Measurements from ENCODE around the gene RPS6KA5. TPM values are rescaled to one million over a fixed set of nuclear protein-coding genes. Genes with fewer than 3 reads are reported as not detected.
"Not testable (repeated sequence)": the region's sequence is repeated elsewhere in the genome, so short reads cannot be mapped to it uniquely, and the experiment has no call there.

RPS6KA5 gene
- total RNA-seq, 1 experiment from 2014 or later, result 2.9 TPM

DNA sequence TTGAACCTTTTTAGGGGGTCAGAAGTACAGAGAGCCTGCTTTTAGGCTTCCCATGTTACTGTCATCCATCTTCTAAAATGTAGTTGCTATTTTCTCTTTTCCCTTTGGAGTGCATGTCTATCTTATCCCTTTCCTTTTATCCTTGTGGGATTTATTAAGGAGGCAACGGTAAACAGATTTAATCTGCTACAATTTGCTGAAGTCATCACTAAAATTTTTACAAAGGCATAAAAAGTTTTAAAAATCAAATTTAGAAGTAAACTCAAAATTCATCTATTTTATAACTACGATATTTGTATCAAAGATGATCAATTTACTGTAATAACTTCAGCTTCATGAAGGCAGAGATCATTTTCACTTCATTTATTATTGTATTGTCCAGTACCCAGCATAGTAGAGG lies 118.7 kb downstream of the RPS6KA5 start:
- DNase-seq, result no peak
- H3K9me3 ChIP-seq, result no peaks in the 10 kb centered on the region
- no peaks in the 10 kb centered on the region for H3K27me3 ChIP-seq
- no peaks in the 10 kb centered on the region for H3K36me3 ChIP-seq
- H3K4me3 ChIP-seq, result no peak overlapping the region

DNA sequence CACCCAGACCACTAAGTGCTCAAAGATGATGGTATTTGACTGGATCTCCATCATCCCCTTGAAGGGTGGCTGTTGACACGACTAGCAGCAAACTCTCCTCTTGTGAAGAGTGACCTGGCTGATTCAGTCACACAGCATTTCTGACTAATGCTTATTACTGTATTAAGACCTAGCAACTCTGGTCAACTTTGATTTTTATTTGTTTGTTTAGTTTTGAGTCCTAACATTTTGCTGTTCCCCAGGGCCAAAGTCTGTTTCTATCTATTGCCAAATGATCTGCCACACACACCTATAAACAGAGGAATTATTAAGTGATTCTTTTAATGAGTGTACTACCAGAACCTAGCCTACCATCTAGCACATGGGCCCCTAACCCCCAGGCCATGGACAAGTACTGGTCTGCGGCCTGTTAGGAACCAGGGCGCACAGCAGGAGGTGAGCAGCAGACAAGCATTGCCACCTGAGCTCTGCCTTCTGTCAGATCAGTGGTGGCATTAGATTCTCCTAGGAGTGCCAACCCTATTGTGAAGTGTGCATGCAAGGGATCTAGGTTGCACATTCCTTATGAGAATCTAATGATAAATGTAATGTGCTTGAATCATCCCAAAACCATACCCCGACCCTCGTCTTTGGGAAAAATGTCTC lies 120.0 kb downstream of the RPS6KA5 start:
- no peaks in the 10 kb centered on the region for H3K36me3 ChIP-seq
- no peaks in the 10 kb centered on the region for H3K27me3 ChIP-seq
- H3K9me3 ChIP-seq, result no peaks in the 10 kb centered on the region
- DNase-seq, result no peak
- H3K4me3 ChIP-seq, result no peak overlapping the region

DNA sequence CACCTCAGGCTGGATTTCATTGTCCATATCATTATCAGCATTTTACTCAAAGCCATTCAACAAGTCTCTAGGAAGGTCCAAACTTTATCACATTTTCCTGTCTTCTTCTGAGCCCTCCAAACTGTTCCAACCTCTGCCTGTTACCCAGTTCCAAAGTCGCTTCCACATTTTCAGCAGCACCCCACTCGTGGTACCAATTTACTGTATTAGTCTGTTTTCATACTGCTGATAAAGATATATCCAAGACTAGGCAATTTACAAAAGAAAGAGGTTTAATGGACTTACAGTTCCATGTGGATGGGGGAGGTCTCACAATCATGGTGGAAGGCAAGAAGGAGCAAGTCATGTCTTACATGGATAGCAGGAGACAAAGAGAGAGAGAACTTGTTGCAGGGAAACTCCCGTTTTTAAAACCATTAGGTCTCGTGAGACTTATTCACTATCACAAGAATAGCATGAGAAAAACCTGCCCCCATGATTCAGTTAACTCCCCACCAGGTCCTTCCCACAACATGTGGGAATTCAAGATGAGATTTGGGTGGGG lies 121.1 kb downstream of the RPS6KA5 start:
- H3K27me3 ChIP-seq, DNase-seq, H3K9me3 ChIP-seq, H3K36me3 ChIP-seq, H3K4me3 ChIP-seq: not testable (repeated sequence)

DNA sequence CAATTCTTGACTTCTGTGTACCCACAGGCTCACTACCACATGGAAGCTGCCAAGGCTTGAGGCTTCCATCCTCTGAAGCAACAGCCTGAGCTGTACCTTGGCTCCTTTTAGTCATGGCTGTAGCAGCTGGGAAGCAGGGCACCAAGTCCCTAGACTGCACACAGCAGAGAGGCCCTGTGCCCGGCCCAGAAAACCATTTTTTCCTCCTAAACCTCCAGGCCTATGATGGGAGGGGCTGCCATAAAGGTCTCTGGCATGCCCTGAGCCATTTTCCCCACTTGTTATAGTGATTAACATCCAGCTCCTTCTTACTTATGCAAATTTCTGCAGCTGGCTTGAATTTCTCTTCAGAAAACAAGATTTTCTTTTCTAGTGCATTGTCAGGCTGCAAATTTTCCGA lies 121.8 kb downstream of the RPS6KA5 start:
- H3K9me3 ChIP-seq, result no peaks in the 10 kb centered on the region
- no peaks in the 10 kb centered on the region for H3K36me3 ChIP-seq
- H3K4me3 ChIP-seq, result no peak overlapping the region
- H3K27me3 ChIP-seq, result no peaks in the 10 kb centered on the region
- no peak for DNase-seq

DNA sequence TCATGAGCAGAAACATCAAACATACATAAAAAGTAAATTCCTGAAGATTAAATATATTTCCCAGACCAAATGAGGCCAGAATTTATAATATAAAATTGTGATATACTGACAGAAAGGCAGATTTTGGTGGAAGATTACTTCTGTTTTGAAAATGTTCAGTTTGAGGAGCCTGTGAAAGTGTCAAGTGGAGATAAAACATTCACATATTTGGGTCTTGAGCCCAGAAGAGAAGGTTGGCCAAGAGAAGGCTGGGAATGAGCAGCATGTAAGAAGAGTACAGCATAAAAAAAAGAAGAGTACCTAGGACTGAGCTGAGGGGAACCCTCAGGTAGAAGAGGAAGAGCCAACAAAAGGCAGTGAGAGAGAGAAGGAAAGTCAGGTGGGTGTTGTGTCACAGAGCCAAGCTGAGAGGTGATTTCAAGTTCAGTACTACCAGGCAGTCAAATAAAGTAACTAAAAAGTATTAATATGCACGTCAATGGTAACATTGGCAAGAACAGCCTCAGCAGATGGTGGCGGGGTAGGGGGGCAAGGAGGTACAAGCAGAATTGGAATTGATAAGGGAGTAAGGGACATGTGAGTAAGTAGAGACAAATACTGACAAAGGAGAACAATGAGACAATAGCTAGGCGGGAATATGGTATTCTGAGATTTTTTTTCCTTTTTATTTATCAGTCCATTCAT lies 123.5 kb downstream of the RPS6KA5 start:
- H3K27me3 ChIP-seq, result no peaks in the 10 kb centered on the region
- no peaks in the 10 kb centered on the region for H3K36me3 ChIP-seq
- H3K9me3 ChIP-seq, result no peaks in the 10 kb centered on the region
- DNase-seq, result no peak
- H3K4me3 ChIP-seq, result no peak overlapping the region

DNA sequence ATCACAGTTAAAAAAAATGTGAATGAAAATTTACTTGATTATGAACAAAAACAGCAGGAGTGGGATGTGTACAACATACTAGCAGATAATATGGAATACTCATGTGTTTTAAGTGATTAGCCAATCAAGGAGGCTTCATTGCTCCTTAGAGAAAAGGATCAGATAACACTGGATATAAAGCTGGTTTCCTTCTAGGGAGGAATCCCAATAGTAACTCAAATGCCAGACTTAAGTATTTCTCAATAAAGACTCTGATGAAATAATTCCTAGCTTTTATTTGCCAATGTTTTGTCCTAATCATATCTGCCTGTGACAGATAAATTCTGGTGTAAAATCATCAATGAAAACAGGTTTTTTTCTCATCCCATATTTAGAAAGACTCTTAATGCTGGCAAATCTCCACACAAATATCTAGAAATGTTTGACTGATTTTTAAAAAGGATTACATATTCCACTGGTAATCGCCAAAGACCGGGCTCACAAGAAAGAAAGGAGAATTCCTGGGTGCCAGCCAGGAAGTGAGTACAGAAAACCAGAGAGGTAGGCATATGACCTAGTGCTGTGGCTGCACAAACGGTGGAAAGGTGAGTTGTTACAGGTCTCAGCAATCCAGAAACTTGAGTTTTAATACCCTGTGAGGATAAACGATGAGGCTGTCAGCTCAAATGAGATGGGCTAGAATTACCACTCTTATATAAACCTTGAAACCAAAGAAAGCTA lies 135.7 kb downstream of the RPS6KA5 start:
- no peaks in the 10 kb centered on the region for H3K27me3 ChIP-seq
- H3K36me3 ChIP-seq, result no peaks in the 10 kb centered on the region
- no peak for DNase-seq
- no peak overlapping the region for H3K4me3 ChIP-seq
- H3K9me3 ChIP-seq, result no peaks in the 10 kb centered on the region

DNA sequence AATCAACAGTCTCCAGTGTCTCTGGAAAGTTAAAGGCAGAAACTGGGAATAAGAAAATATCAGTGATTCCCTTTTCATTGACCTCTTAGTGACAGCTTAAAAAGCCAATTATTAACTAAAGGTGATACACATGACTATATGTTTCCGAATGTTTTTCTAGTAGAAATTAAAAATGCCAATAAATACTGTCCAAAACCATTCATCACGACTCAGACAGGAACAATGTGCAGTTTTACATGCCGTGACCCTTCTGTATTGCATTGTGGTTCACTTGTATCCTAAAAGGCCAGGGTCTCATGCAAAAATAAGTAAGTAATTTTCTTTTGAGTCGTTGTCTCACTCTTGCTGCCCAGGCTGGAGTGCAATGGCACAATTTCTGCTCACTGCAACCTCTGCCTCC lies 138.3 kb downstream of the RPS6KA5 start:
- no peak for DNase-seq
- no peak overlapping the region for H3K4me3 ChIP-seq
- H3K9me3 ChIP-seq, result no peaks in the 10 kb centered on the region
- H3K27me3 ChIP-seq, result no peaks in the 10 kb centered on the region
- H3K36me3 ChIP-seq, result no peaks in the 10 kb centered on the region

DNA sequence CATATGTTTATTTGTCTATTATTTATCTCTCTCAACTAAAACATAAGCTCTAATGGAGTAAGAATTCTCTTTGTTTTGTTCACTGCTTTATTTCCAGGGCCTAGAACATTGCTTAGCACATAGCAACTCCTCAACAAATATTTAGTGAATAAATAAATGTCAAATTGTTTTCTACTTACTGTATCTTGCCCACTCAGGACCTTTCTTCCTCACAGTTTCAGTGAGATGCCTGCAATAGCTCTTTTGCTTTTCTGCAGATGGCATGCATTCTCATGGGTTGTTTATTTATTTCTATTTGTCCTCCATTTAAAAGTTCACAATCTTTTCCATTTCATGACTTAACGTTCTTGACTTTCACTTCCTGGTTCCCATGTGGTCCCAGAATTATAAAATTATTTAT lies 149.3 kb downstream of the RPS6KA5 start:
- Histone ChIP-seq H3K27me3 (no peaks in the 10 kb centered on the region), H3K9me3 (no peaks in the 10 kb centered on the region), H3K4me3 (no peak overlapping the region), H3K36me3 (no peaks in the 10 kb centered on the region)
- DNase-seq, result no peak

DNA sequence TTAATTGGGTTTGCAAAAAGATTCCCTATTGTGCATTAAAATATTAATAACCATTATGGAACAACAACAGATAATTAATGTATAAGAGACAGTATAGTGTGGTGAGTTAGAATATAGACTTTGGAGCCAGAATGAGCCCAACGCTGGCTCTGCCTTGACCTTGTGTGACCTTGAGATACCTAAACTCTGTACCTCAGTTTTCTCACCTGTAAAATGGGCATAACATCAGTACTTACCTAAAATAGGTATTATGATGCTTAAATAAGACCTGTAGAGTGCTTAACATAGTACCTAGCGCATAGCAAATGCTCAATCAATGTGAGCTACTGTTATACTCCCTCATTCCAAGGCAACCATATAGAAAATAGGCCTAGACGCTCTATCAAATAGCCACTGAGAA lies 153.3 kb downstream of the RPS6KA5 start:
- no peaks in the 10 kb centered on the region for H3K9me3 ChIP-seq
- H3K4me3 ChIP-seq, result no peak overlapping the region
- DNase-seq, result no peak
- no peaks in the 10 kb centered on the region for H3K27me3 ChIP-seq
- no peaks in the 10 kb centered on the region for H3K36me3 ChIP-seq

DNA sequence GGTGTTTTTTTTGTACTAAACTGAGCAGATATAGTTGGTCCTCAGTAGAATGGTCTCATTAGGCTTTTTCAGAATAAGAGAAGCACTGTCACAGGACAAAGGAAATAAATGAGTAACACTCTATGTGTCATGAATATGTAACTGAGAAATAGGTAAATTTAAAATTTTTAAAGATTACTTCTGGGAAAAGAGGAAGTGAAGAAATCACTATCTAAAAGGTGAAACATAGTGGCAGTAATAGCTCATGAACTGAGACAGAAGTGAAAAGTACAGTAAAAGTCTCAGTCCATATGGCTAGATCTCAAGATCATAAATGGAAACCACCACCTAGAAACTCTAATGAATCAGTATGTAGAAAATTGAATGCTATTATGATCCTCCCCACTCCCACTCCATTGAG lies 154.9 kb downstream of the RPS6KA5 start:
- H3K27me3 ChIP-seq, result no peaks in the 10 kb centered on the region
- no peak for DNase-seq
- H3K9me3 ChIP-seq, result no peaks in the 10 kb centered on the region
- no peak overlapping the region for H3K4me3 ChIP-seq
- H3K36me3 ChIP-seq, result no peaks in the 10 kb centered on the region

DNA sequence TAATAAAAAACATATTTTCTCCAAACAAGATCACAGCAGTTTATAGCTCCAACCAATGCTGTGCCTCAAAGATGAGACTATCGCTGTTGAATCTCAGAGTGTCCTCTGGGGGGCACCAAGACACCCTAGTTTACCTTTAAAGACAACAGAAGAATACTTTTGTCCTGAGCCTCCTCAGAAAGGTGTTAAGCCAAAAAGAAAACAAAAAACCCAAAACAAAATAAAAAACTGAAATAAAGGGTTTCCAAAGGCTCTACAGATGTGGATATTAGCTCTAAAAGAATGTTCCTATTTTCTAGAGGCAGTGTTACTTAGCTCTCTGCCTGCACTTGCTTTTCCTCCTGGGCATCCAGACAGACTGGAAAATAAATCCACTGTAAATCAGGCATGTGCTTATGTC lies 157.3 kb downstream of the RPS6KA5 start:
- no peak overlapping the region for H3K4me3 ChIP-seq
- peak; percentile 1 for DNase-seq
- H3K9me3 ChIP-seq, result no peaks in the 10 kb centered on the region
- no peaks in the 10 kb centered on the region for H3K27me3 ChIP-seq
- no peaks in the 10 kb centered on the region for H3K36me3 ChIP-seq

DNA sequence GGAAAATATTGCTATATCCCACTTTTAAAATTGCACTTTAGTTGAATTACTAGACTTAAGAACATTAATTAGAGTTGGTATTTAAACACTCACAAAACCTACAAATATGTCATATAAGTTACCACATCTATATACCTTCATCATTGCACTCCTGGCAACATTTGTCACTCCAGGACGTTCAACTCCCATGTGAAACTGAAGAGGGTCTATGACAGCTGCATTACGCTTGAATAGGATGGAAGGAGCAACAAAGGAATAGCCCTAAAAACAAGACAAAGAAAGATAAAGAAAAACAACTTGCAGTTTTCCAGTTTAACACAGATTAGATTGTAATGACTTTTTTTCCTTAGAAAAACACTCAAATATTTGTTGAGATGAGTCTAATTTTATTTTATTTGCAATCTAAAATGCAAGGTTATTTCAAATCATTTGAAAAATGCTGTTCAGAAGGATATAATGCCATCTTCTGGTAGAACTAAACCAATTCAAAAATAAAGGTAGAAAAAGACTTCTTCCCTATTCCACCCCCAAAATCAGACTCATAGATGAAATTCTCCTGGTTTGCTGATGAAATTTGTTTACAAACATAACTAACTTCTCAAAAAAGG lies 159.9 kb downstream of the RPS6KA5 start:
- H3K9me3 ChIP-seq, result no peaks in the 10 kb centered on the region
- H3K27me3 ChIP-seq, result no peaks in the 10 kb centered on the region
- no peak for DNase-seq
- no peaks in the 10 kb centered on the region for H3K36me3 ChIP-seq
- H3K4me3 ChIP-seq, result no peak overlapping the region

DNA sequence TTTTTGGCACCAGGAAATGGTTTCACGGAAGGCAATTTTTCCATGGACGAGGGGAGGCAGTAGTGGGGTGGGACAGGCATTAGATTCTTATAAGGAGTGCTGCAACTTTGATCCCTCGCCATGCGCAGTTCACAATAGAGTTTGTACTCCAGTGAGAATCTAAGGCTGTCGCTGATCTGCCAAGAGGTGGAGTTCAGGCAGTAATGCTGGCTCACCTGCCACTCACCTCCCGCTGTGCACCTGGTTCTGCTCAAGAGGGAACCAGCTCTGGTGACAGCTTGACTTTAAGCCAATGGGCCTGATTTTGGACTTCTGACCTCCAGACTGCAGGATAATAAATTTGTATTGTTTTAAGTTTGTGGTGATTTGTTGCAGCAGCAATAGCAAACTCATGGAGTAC lies 163.4 kb downstream of the RPS6KA5 start:
- no peaks in the 10 kb centered on the region for H3K36me3 ChIP-seq
- DNase-seq, result no peak
- H3K4me3 ChIP-seq, result no peak overlapping the region
- no peaks in the 10 kb centered on the region for H3K27me3 ChIP-seq
- no peaks in the 10 kb centered on the region for H3K9me3 ChIP-seq

DNA sequence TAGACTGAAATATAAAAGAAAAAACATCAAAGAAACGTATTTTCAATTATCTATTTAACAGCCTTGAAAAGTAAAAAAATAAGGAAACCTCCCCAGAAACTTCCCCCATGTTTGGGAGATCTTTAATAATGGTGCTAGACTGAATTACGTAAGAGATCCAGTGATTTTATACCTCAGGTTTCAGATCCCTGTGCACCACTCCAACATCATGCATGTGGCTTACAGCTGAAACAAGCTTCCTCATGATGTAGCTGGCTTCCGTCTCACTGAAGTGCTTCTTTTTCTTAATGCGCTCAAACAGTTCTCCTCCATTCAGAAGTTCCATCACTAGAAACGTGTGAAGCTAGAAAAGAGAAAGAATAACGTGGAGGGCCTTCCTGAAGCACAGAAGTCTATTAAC lies 166.2 kb downstream of the RPS6KA5 start:
- H3K27me3 ChIP-seq, result no peaks in the 10 kb centered on the region
- DNase-seq, result no peak
- no peaks in the 10 kb centered on the region for H3K36me3 ChIP-seq
- H3K9me3 ChIP-seq, result no peaks in the 10 kb centered on the region
- no peak overlapping the region for H3K4me3 ChIP-seq

DNA sequence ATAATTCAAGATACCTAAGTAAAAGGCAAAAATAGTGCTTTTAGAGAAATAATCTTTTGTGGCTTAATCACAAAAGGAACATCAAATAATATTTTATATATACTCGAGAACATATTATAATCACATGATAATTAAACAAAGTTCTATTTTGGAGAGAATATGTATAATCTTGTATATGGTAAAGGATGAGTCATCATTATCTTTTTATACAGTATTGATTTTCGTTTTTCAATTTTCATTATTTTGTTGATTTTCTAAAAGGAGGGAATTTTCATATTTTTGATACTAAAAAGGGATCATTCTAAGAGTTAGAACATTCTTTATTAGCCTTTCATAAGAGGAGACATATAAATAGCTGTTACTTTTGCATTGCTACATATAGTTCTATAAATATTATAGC lies 166.9 kb downstream of the RPS6KA5 start:
- H3K4me3 ChIP-seq, result no peak overlapping the region
- H3K36me3 ChIP-seq, result no peaks in the 10 kb centered on the region
- H3K9me3 ChIP-seq, result no peaks in the 10 kb centered on the region
- no peaks in the 10 kb centered on the region for H3K27me3 ChIP-seq
- no peak for DNase-seq

DNA sequence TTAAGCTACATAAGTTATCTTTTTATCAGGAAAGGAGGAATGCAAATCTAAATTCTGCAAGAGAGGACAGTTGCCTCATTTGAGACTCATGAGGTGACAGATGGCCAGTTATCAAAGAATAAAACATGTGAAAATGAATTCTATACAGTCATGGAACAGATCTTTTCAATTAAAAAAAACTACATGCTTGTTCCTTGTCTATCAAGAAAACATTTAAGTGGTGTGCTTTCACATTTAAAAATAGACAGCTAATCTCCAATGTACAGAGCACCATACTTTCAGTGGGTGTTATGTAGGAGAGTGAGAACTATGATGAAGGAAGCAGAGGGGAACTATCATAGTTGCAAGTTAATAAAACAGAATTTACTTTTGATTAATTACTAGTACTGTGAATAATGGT lies 167.5 kb downstream of the RPS6KA5 start:
- Histone ChIP-seq H3K9me3 (no peaks in the 10 kb centered on the region), H3K27me3 (no peaks in the 10 kb centered on the region), H3K36me3 (no peaks in the 10 kb centered on the region), H3K4me3 (no peak overlapping the region)
- no peak for DNase-seq

DNA sequence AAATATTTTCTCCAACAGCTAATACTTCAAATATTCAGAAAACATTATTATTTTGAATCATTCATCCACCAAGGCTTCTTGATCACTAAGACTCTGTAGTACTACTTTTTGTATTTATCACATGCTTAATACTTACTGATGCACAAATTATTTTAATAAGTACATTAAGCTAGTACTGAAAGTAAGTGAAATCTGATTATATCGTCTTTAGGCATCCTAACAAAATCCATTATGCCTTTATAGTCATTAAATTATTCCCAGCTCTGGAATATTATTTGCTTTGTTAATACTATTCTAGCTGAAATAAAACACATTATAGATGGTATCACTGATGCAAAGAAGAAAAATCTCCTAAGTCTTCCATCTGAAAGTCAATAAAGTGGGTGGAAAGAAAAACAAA lies 169.1 kb downstream of the RPS6KA5 start:
- no peak for DNase-seq
- H3K36me3 ChIP-seq, result no peaks in the 10 kb centered on the region
- H3K9me3 ChIP-seq, result no peaks in the 10 kb centered on the region
- no peak overlapping the region for H3K4me3 ChIP-seq
- H3K27me3 ChIP-seq, result no peaks in the 10 kb centered on the region
